Inflammatory macrophage (primary cell): ENCODE measurements around the gene OPRM1.
A peak's percentile ranks its signal among the peaks of the same experiment; 100 is the strongest.

Experiments used
- DNase-seq, 2 donors: peaks; one replicate each; pipeline ENCODE4 v3.0.0-alpha.2; 2020 to 2022

The OPRM1 gene

GRCh38 chr6:154086510-154086909 is 47.5 kb downstream of the OPRM1 start:
- DNase-seq: no peak

GRCh38 chr6:154092326-154092962 is 53.4 kb downstream of the OPRM1 start:
- no peak for DNase-seq

- no peak for DNase-seq
Observed at GRCh38 chr6:154093231-154094044, 54.4 kb downstream of the OPRM1 start.

GRCh38 chr6:154095571-154095970 is 56.5 kb downstream of the OPRM1 start:
- DNase-seq: no peak

GRCh38 chr6:154096316-154096715 is 57.3 kb downstream of the OPRM1 start:
- DNase-seq: no peak

GRCh38 chr6:154096834-154097233 is 57.8 kb downstream of the OPRM1 start:
- DNase-seq: no peak

- no peak for DNase-seq
Observed at GRCh38 chr6:154099211-154099610, 60.2 kb downstream of the OPRM1 start.

GRCh38 chr6:154106251-154106650 is 67.2 kb downstream of the OPRM1 start:
- DNase-seq: no peak

- no peak for DNase-seq
Observed at GRCh38 chr6:154111025-154111424, 72.0 kb downstream of the OPRM1 start.

- no peak for DNase-seq
Observed at GRCh38 chr6:154112181-154112809, 73.3 kb downstream of the OPRM1 start.

- DNase-seq: no peak
Observed at GRCh38 chr6:154113392-154113791, 74.4 kb downstream of the OPRM1 start.

GRCh38 chr6:154117485-154117884 is 78.4 kb downstream of the OPRM1 start:
- DNase-seq: no peak

- DNase-seq: no peak
Observed at GRCh38 chr6:154122195-154122925, 83.3 kb downstream of the OPRM1 start.

GRCh38 chr6:154123155-154123956 is 84.3 kb downstream of the OPRM1 start:
- peak; percentile 81 to 94 for DNase-seq

GRCh38 chr6:154125421-154125820 is 86.4 kb downstream of the OPRM1 start:
- DNase-seq: peak in 1 of 2 donors; percentile 31

- no peak for DNase-seq
Observed at GRCh38 chr6:154127657-154128056, 88.6 kb downstream of the OPRM1 start.

GRCh38 chr6:154134471-154135147 is 95.6 kb downstream of the OPRM1 start:
- DNase-seq: no peak

GRCh38 chr6:154138793-154139192 is 99.8 kb downstream of the OPRM1 start:
- peak; percentile 72 to 75 for DNase-seq

- DNase-seq: peak; percentile 68 to 92
Observed at GRCh38 chr6:154139892-154140291, 100.9 kb downstream of the OPRM1 start.

- DNase-seq: peak in 1 of 2 donors; percentile 11
Observed at GRCh38 chr6:154140743-154141142, 101.7 kb downstream of the OPRM1 start.

- no peak for DNase-seq
Observed at GRCh38 chr6:154143753-154144152, 104.7 kb downstream of the OPRM1 start.
